GM18909 (cell line): ENCODE data around the gene GABRR1.

Experiments used
- ATAC-seq: cut with Tn5 transposase; IDR thresholded peaks from one replicate; pipeline ENCODE4 v1.9.1; 2021; ENCODE audit warnings: mild to moderate bottlenecking; ENCODE audit not compliant: unreplicated experiment, poor library complexity

Gene GABRR1

DNA sequence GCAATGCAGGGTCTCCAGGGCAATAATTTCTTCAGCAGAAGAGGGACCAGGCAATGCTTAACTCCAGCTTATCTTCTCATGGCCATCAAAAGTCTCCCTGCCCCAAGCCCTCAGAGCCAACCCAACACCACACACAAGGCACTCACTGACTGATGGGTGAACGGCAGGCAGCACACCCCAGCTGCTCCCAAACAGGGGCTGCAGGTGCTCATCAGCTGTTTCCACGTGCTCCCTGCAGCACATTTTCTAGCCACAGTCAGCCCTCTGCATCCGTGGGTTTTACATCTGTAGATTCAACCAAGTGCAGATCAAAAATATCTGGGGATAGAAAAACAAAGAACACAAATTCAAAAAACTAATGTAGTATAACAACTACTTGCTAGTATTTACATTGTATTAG lies 4.0 kb upstream of the GABRR1 start:
- ATAC-seq, result no peak

DNA sequence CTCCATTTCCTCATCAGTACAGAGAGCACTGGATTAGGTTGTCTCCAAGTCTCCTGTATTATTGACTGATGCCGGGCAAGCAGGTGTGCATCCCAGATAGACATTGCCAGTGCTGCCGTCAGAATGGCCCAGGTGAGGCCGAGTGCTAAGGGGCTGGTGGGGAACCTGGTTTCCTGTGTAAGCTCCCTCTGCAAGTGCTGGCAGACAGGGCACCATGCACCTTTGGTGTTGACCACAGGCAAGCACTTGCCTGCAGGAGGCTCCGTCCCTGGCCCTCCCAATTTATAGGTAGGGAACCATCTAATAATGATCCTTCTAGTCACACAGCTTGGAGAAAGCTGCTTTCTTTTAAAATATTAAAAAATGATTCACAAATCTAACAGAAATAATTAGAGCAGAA lies 747 bp downstream of the GABRR1 start:
- ATAC-seq, result no peak

DNA sequence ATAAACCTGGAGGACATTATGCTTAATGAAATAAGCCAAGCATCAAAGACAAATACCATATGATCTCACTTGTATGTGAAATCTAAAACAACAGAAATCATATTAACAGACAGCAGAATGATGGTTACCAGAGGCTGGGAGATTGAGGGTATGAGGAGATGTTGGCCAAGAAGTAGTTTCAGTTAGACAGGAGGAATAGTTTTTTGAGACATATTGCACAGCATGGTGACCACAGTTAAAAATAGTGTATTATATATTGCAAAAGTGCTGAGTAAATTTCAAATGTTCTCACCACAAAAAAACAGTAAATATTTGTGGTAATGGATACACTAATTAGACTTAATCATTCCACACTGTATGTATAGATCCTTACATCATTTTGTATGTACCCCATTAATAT lies 1.8 kb downstream of the GABRR1 start:
- ATAC-seq, result no peak

DNA sequence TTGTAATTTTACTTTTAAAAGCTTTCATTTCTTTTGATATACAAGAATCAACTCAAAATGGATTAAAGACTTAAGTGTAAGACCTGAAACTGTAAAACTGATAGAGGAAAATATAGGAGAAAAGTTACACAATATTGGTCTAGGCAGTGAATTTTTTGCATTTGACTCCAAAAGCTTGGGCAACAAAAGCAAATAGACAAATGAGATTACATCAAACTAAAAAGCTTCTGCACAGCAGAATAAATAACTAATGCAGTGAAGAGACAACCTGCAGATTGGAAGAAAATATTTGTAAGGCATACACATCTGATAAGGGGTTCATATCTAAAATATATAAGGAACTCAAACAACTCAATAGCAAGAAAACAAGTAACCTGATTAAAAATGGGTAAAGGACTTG lies 3.0 kb downstream of the GABRR1 start:
- ATAC-seq, result no peak

DNA sequence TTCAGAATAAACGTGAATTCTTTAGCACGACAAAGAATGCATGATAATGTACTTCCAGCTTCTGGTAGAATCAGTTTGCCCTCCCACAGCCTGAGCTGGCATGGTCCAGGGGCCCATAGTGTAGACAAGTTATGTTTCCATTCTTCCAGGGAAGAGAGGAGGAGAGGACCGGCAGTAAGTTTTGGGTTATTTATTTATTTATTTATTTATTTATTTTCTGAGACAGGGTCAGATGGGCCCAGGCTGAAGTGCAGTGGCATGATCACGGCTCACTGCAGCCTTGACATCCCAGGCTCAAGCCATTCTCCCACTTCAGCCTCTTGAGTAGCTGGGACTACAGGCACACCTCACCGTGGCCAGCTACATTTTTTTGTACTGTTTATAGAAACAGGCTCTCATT lies 4.7 kb downstream of the GABRR1 start:
- ATAC-seq, result no peak

DNA sequence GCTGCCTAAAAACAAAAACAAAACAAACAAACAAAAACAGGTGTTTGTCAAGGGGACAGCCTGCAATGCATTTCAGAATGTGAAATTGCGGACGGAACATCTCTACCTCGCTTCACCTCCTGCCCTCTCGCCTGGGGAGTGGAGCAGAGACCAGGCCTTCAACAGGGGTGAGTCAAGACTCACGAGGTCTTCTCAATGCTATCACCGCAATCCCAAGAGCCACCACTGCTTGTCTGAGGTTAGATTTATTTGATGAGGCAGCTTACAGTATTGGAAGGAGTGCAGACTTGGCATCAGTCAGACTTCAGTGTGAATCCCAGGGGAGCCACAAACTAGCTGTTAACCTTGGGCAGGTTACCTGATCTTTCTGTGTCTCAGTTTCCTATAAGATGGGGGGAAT lies 7.7 kb downstream of the GABRR1 start:
- ATAC-seq, result no peak

DNA sequence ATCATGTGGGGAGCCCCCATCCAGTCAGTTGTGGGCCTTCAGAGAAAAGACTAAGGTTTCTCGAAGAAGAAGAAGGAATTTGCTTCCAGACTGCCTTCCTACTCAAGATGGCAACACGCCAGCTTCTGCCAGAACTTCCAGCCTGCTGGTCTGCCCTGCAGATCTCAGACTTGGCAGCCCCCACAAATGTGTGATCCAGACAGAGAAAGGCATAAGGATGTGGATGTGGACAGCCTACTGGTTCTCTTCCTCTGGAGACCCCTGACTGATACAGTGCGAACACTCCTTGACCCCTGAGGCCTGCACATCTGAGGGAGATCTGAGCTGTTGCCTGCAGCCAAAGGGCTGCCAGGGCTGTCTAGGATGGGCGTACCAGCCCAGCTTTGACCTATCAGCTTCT lies 8.6 kb downstream of the GABRR1 start:
- ATAC-seq, result no peak

DNA sequence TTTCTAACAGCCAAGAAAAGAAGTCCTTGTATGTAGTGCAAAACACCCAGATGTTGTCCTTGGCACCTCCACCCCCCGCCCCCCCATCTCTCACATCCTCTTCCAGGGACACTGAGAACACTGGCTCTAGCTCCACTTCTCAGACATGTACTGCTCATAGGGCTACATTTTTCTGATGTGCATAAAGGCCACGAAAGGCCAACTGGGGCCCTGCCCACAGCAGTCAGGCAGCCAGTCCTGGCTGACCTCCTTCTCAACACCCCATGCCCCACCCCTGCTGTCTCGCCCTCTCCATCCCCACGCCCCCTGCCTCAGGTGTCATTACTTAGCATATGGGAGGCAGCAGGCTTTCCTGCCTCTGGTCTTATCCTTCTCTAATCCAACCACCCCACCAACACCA lies 11.3 kb downstream of the GABRR1 start:
- ATAC-seq, result no peak

DNA sequence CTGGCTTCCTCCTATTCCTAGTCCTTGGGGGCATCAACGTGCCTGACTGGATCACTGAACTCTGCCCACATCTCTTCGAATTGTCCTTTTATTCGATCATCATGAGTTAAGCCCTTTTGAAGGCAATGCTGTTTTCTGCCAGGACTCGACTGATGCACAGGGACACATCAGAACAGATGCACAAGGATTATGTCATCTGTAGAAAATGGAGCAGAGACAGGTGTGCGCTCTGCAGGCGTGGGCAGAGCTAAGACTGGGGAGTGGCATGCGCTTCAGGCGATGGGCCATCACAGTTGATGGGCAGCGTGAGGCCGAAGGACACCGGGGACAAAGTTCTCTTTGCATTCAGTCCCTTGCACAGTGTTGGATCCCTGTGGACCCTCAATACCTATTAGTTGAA lies 13.1 kb downstream of the GABRR1 start:
- ATAC-seq, result no peak

DNA sequence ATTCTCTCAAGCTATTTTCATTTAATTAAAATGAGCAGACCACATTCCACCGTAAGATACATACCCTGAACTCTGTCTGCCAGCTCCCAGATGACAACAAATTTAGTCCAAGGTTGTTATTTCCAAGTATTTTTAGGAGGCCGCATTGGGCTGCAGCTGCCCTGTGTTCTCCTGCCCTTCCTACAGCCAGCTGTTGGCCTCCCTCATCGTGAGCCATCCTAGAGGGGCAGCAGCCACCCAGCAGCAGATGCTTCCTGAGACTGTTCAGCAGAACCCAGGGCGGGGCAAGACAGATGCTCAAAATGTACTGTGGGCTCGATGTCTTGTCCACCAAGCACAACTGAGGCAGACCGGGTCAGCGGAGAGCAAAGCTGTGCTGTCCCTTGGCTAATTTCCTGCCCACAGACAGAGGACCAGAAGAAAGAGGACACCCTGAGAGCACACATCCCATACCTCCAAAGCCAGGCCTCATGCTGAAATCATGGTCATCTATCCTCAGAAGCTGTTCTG lies 16.4 kb downstream of the GABRR1 start:
- ATAC-seq, result no peak

DNA sequence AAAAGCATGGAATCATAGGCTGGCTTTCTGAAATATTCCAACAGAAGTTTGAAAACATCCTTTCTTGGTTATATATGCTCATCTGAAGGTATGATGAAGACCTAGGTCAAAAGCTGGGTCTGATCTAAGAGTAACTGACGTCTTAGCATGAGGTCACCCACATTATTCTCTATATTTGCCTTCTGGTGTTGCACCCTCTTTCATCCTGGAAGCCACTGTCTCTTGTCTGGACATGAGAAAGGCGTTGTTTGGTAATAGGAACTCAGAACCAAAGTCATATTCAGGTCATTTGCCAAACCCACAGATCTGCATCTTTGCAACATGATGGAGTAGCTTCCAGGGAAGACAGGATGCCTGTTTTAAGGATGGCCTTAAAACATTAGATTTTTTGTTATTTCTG lies 17.6 kb downstream of the GABRR1 start:
- ATAC-seq, result no peak

DNA sequence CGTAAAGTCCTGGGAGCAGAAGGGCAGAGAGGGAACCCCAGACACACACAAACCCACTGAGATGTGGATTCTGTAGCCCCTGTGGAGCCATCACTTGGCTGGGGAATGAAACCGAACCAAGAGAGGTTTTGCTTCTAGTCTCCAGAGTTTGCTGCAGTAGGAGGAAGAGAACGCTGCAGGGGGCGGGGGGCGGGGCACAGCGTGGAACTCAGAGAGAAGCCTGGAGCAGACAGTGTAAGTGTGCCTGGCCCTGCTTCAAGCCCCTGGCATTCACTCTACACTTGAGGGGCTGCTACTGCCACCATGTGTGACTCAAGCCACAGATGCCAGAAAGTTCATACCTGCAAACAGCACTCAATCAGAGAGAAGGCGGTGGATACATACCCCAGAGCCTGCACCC lies 18.9 kb downstream of the GABRR1 start:
- ATAC-seq, result no peak

DNA sequence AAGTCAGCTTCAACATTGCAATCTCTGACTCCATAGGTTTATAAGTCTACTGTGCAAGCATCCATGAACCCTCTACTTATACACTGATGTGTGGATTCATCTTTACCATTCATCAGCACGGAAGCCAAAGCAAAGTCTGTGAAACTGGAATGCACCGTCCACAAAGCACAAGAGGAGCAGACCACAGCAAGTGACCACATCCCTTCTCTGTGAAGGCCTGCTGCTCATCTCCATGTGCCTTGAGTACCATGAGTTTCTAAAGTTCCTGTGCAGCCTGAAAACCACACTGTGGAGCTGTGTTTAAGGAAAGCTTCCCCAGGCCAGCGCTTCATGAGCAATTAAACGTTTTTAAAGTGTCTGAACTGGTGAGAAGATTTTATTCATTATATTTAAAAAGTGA lies 20.0 kb downstream of the GABRR1 start:
- ATAC-seq, result no peak

DNA sequence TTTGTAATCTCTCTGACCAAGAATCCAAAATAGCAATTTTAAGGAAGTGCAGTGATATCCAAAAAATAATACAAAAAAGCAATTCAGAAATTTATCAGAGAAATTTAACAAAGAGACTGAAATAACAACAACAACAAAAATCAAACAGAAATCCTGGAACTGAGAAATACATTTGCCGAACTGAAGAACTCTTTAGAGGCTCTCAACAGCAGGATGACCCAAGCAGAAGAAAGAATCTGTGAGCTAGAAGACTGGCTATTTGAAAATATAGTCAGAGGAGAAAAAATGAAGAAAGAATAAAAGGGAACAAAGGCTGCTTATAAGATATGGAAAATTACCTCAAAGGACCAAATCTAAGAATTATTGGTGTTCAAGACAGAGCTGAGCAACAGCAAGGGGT lies 22.6 kb downstream of the GABRR1 start:
- no peak for ATAC-seq

DNA sequence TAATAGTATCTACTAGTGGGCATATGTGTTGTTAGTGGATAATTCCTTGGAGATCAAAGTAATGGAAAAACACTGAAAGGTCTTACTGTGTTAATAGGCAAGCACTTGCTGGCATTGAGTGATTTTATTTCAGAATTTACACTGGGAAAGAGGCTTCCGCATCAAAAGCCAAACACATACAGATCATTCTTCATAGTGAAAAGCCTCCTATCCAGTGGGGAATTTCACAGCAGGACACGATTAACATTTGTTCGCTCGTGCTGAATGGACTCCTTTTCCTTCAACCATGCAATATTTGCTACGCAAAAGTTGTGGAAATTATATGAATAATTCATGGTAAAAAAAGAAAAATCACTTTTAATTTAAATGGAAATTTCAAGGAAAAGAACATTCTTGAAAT lies 26.4 kb downstream of the GABRR1 start:
- ATAC-seq, result no peak

DNA sequence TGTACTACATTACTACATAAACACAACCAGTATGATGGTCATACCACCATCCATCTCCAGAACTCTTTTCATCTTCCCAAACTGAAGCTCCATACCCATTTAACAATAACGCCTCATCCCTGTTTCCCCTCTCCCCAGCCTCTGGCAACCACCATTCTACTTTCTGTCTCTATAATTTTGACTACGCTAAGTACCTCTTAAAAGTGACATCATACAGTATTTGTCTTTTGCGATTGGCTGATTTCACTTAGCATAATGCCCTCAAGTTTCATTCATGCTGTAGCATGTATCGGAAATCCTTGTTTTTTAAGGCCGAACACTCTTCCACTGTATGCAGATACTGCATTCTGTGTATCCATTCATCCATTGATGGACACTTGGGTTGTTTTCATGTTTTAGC lies 29.7 kb downstream of the GABRR1 start:
- ATAC-seq, result no peak

DNA sequence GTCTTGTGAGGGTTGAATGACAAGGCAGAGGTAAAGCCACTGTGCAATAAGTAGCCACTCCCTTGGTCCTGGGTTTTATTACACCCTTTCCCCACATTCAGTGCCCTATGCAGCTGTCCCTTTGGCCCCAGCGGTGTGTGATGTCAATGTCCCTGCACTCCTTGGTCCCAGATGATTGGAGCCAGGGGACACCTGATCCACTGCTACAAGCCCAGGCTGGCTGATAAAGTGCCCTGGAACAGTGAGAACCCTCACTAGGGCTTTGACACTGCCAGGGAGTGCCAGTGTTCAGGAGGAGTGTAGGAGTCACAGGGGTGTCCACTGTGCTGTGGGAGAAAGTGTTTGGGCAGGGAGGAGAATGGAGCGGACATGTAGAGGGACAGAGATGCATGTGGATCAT lies 30.4 kb downstream of the GABRR1 start:
- ATAC-seq, result no peak

DNA sequence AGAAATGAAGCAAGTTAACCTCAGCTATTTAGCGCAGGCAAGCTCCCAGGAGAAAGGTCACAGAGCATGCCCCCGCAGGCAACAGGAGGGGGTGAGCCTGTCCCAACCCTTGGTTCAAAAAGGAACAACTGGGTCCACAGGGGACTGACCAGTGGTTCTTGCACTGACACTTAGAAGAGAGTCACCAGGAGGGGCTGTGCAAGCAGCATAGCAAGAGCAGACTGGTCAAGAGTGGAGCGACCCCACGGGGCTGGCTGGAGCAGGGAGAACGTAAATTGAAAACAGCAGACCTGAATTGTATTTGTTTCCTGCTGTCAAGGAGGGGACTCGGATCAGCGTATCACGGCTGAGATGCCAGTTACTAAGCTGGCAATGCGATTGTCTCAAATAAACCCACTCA lies 32.8 kb downstream of the GABRR1 start:
- ATAC-seq, result no peak

DNA sequence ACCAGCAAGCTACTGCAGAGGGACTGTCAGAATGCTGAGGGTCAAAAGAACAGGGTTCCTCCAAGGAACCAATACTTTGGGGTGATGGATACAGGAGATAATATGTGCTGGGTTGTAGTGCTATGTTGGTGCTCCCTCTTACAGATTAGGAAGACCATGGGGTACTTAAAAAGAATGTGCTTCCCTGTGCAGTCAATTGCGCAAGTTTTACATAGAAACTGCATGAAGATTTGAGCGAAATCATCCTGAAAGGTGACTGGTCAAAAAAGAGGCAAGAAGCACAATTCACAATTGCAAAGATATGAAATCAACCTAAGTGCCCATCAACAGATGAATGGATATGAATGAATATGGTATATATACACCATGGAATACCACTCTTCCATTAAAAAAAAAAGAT lies 33.9 kb downstream of the GABRR1 start:
- ATAC-seq, result no peak

DNA sequence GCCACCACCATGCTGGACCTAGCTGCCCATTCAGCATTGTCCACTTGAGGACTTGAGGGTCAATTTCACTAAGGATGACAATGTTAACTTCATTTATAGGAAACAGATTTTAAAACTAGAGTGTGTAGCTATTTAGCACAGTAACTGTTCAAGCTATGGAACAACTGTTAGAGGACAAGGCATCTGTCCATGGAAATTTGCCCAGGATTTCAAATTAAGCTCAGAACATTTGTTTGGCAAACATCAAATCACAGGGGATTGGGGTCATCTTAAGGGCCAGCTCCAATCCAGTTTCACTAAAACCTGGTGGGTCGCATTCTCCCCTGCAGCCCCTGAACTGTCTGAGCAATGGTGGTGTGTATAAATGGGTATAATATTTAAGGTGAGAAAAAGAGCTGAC lies 36.2 kb downstream of the GABRR1 start:
- ATAC-seq, result no peak

DNA sequence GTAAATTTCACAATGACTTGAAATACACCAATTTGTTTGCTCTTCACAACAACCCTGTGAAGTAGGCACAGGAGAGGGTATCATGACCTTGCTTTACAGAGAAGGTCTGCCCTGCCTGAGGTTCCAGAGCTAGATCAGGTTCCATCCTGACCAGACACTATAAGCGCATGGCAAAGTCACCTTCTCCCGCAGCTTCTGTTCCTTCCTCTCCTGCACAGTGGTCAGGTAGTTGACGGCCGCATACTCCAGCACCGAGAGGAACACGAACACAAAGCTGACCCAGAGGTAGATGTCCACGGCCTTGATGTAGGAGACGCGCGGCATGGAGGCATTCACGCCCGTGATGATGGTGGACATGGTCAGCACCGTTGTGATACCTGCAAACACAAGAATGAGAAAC lies 37.0 kb downstream of the GABRR1 start:
- no peak for ATAC-seq

DNA sequence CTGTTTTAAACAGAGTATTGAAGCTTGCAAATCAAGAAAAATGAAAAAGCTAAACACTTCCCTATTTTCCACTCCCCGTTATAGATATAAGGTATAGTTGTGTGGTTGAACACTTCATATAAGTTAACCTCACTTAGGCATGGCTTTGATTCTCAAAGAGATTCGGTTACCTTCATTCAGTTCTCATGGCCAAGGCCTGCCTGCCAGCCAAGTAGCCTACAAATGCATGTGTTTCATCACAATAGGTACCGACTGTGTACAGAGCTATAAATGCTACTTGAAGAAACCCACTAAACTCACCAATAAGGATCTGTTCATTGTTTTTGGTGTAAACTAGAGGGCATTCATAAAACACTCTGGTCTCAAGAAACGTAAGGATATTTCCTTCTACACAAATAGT lies 43.5 kb downstream of the GABRR1 start:
- ATAC-seq, result no peak

DNA sequence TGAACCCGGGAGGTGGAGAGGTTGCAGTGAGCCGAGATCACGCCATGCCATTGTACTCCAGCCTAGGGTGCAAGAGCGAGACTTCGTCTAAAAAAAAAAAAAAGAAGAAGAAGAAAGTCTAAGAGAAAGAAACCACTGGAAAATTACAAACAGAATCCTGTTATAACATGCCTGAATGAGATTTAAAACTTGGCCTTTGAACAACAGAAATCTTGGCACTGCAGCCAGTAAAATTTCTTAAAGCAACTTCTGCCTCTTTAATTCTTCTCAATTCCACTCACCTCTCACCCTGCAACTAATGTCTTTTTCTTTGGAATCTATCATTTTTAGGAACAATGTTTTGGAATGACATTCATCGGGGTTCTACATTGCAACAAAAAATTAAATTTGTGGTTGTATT lies 45.0 kb downstream of the GABRR1 start:
- no peak for ATAC-seq

DNA sequence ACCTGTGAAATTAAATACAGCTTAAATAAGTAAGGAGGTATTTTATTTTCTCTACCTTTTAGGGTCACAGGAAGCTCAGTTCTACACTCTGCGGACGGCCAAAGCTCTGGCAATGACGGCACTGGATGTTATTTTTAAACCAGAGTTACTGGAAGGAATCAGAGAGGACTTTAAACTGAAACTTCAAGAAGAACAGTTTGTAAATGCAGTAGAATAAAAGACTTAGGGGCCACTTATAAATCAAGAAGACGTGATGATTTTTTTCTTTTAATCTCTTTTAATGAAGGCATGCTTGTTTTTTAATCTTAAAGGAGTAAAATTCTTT lies 55.1 kb downstream of the GABRR1 start:
- ATAC-seq, result no peak
